Neutrophil (primary cell): Measurements from ENCODE around the gene MRC1.

Source experiments
- H3K27ac ChIP-seq: fragments of 200-600 bp; sonication (generic); 2 replicates; pipeline ENCODE4 v1.5.1; 2016; ENCODE audit warnings: mild to moderate bottlenecking, moderate library complexity
- H3K27me3 ChIP-seq: fragments of 200-600 bp; sonication (generic); 2 replicates; pipeline ENCODE4 v1.6.0; 2016; ENCODE audit warnings: mild to moderate bottlenecking
- H3K36me3 ChIP-seq: fragments of 200-600 bp; sonication (generic); 2 replicates; pipeline ENCODE4 v1.5.1; 2017
- H3K4me1 ChIP-seq, 2 experiments: fragments of 200-600 bp in 1 of 2; sonication (generic) in 1 of 2; 1 replicate in 1 of 2; 2 replicates in 1 of 2; pipeline versions ENCODE4 v1.5.1 to v1.6.1; 2013 to 2016; ENCODE audit warnings: low read depth in 1 of 2, low read length in 1 of 2, mild to moderate bottlenecking in 1 of 2, moderate library complexity in 1 of 2; ENCODE audit not compliant: control insufficient read depth in 1 of 2, insufficient read depth in 1 of 2
- H3K4me3 ChIP-seq, 2 experiments: fragments of 200-600 bp in 1 of 2; sonication (generic) in 1 of 2; 1 replicate in 1 of 2; 2 replicates in 1 of 2; pipeline ENCODE4 v1.5.1; 2013 to 2016; ENCODE audit warnings: low read depth in 1 of 2, low read length in 1 of 2, mild to moderate bottlenecking in 1 of 2, moderate library complexity in 1 of 2
- H3K9me3 ChIP-seq: fragments of 200-600 bp; sonication (generic); 2 replicates; pipeline ENCODE4 v1.5.1; 2016
- CTCF ChIP-seq: fragments of 200-600 bp; sonication (generic); IDR thresholded peaks from 2 replicates; pipeline ENCODE4 v1.5.1; 2016; ENCODE audit warnings: antibody characterized with exemption

Gene MRC1

DNA sequence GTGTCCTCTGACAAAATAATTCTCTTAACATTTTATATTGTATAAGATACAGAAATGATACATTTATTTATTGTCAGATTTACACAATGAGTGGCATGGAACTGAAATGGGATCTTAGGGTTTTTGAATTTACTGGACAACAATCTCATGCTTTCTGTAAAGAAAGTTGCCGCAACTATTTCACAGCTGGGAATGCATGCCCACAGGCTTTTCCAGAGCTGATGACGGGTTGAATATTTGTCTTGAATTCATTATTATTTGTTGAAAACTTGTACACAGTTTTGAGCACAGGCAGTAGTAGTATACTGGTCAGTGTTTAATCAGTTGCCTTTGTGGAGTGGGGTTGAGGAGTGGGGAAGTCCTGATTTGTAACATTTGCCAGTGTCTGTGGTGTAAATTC lies 20.5 kb upstream of the MRC1 start:
- TF ChIP-seq CTCF: no peak
- Histone ChIP-seq H3K27ac (no peak overlapping the region), H3K9me3 (no peaks in the 10 kb centered on the region), H3K4me3 (no peak overlapping the region), H3K4me1 (peaks cover 9 to 11% of the 10 kb centered on the region in 2 experiments), H3K36me3 (no peaks in the 10 kb centered on the region), H3K27me3 (no peaks in the 10 kb centered on the region)

DNA sequence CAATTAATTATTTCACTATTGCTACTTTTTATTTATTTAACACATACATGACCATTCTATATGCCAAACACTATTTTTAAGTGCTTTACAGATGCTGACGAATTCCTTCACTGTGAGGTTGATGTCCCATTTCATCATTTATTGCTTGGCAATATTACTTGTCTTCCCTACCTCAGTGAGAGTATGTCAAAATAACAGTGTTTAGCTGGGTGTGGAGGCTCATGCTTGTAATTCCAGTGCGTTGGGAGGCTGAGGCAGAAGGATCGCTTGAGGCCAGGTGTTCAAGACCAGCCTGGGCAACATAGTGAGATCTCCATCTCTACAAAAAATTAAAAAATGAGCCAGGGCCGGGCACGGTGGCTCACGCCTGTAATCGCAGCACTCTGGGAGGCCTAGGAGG lies 19.8 kb upstream of the MRC1 start:
- Histone ChIP-seq H3K36me3 (no peaks in the 10 kb centered on the region), H3K4me1 (peaks cover 9% of the 10 kb centered on the region in 2 experiments), H3K27ac (no peak overlapping the region), H3K27me3 (no peaks in the 10 kb centered on the region), H3K4me3 (no peak overlapping the region), H3K9me3 (no peaks in the 10 kb centered on the region)
- no peak for TF ChIP-seq CTCF

- TF ChIP-seq CTCF: no peak
- Histone ChIP-seq H3K27ac (no peak overlapping the region), H3K36me3 (no peaks in the 10 kb centered on the region), H3K9me3 (no peaks in the 10 kb centered on the region), H3K4me1 (peaks cover 3 to 6% of the 10 kb centered on the region in 2 experiments), H3K27me3 (no peaks in the 10 kb centered on the region), H3K4me3 (no peak overlapping the region)
These were observed 18.5 kb upstream of the MRC1 start for GRCh38 chr10:17790651-17791050.

DNA sequence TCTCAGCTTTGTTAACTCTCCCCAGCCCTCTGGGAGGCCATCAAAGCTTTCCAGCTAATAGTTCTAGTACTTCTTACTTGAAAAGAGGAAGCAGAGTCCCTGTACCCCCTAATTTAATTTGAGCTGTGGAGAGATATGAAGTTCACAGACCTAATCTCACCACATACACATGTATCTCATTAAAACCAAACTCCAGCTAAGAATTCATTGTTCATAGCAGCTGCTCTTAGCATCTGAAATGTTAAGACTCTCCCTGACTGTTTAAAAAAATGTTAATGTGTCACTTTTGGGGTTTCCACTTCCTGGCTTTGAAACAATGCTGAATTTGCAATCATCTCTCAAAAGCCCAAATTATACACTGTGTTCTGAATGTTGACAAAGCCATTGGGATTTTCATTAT lies 16.2 kb upstream of the MRC1 start:
- H3K27me3 ChIP-seq: no peaks in the 10 kb centered on the region
- no peak overlapping the region for H3K4me3 ChIP-seq
- no peak for TF ChIP-seq CTCF
- H3K36me3 ChIP-seq: no peaks in the 10 kb centered on the region
- H3K4me1 ChIP-seq: no peaks in the 10 kb centered on the region
- H3K9me3 ChIP-seq: no peaks in the 10 kb centered on the region
- no peak overlapping the region for H3K27ac ChIP-seq

GRCh38 chr10:17793823-17794644 lies 15.1 kb upstream of the MRC1 start:
- no peaks in the 10 kb centered on the region for H3K27me3 ChIP-seq
- H3K27ac ChIP-seq: no peak overlapping the region
- no peaks in the 10 kb centered on the region for H3K9me3 ChIP-seq
- H3K4me1 ChIP-seq: no peaks in the 10 kb centered on the region
- no peak overlapping the region for H3K4me3 ChIP-seq
- no peak for TF ChIP-seq CTCF
- no peaks in the 10 kb centered on the region for H3K36me3 ChIP-seq
